ENCODE measurements around the gene RTN3. TPM values are rescaled to one million over a fixed set of nuclear protein-coding genes. Genes with fewer than 3 reads are reported as not detected.
"Not testable (repeated sequence)": the region's sequence is repeated elsewhere in the genome, so short reads cannot be mapped to it uniquely, and the experiment has no call there.

RTN3 gene
- 56.6 TPM for total RNA-seq (ENCODE audit: insufficient read depth, low replicate concordance)

GRCh38 chr11:63681321-63682065 lies at the start of gene RTN3:
RTN3 (plus strand) TSS chr11:63681500; CDS start chr11:63681637, 137 bp downstream.
- DNase-seq (ENCODE audit: low spot score), result peak; percentile 99

GRCh38 chr11:63635762-63636465 lies 45.4 kb upstream of the RTN3 start:
- peak; percentile 63 for DNase-seq (ENCODE audit: low spot score)

- not testable (repeated sequence) for DNase-seq (ENCODE audit: low spot score)
These were observed 42.9 kb upstream of the RTN3 start for GRCh38 chr11:63638436-63638835.

GRCh38 chr11:63639199-63639832 lies 42.0 kb upstream of the RTN3 start:
- DNase-seq (ENCODE audit: low spot score), result peak; percentile 55

GRCh38 chr11:63641727-63642126 lies 39.6 kb upstream of the RTN3 start:
- DNase-seq (ENCODE audit: low spot score), result no peak

GRCh38 chr11:63643205-63643604 lies 38.1 kb upstream of the RTN3 start:
- no peak for DNase-seq (ENCODE audit: low spot score)

- no peak for DNase-seq (ENCODE audit: low spot score)
These were observed 28.6 kb upstream of the RTN3 start for GRCh38 chr11:63652671-63653070.

GRCh38 chr11:63660972-63661371 lies 20.3 kb upstream of the RTN3 start:
- DNase-seq (ENCODE audit: low spot score), result no peak

- no peak for DNase-seq (ENCODE audit: low spot score)
These were observed 17.5 kb upstream of the RTN3 start for GRCh38 chr11:63663809-63664208.

- DNase-seq (ENCODE audit: low spot score), result no peak
These were observed 14.4 kb upstream of the RTN3 start for GRCh38 chr11:63666874-63667273.

- DNase-seq (ENCODE audit: low spot score), result peak; percentile 89
These were observed 13.1 kb upstream of the RTN3 start for GRCh38 chr11:63667995-63668795.

GRCh38 chr11:63670096-63670432 lies 11.2 kb upstream of the RTN3 start:
- no peak for DNase-seq (ENCODE audit: low spot score)

- DNase-seq (ENCODE audit: low spot score), result peak; percentile 65
These were observed 10.6 kb upstream of the RTN3 start for GRCh38 chr11:63670433-63671321.

- peak; percentile 98 for DNase-seq (ENCODE audit: low spot score)
These were observed 9.8 kb upstream of the RTN3 start, which contains the start of gene ATL3 for GRCh38 chr11:63671322-63672155. ATL3 (minus strand) TSS chr11:63671376; CDS start chr11:63671335, 41 bp downstream.

- no peak for DNase-seq (ENCODE audit: low spot score)
These were observed 9.2 kb upstream of the RTN3 start for GRCh38 chr11:63672156-63672463.

- DNase-seq (ENCODE audit: low spot score), result no peak
These were observed 8.3 kb upstream of the RTN3 start for GRCh38 chr11:63672936-63673539.

GRCh38 chr11:63673579-63673978 lies 7.7 kb upstream of the RTN3 start:
- DNase-seq (ENCODE audit: low spot score), result no peak

GRCh38 chr11:63680834-63681320 lies 423 bp upstream of the RTN3 start:
- no peak for DNase-seq (ENCODE audit: low spot score)
